Motor neuron (in vitro differentiated cells): ENCODE results near the gene TDRD12. TPM values are rescaled to one million over a fixed set of nuclear protein-coding genes. Genes with fewer than 3 reads are reported as not detected.
"Not testable (repeated sequence)": the region's sequence is repeated elsewhere in the genome, so short reads cannot be mapped to it uniquely, and the experiment has no call there.

Experiments used
- ATAC-seq, 8 experiments: fragments of 200-7000 bp; cut with Tn5 transposase; replicated peaks in 6 of 8; 2 replicates each; pipeline ENCODE4 v1.8.0; 2021; ENCODE audit warnings: mild to moderate bottlenecking in 8 of 8, moderate library complexity in 8 of 8
- H3K27ac ChIP-seq, 2 donors: fragments of 250-450 bp; sonication (Bioruptor Pico); 2 replicates each; pipeline ENCODE4 v1.9.0; 2021; ENCODE audit warnings: antibody characterized with exemption in 2 of 2, mild to moderate bottlenecking in 2 of 2, moderate library complexity in 1 of 2
- H3K4me1 ChIP-seq, 2 donors: fragments of 250-450 bp; sonication (Bioruptor Pico); replicated peaks in 1 of 2; 2 replicates each; pipeline ENCODE4 v1.6.1; 2021; ENCODE audit warnings: antibody characterized with exemption in 2 of 2, mild to moderate bottlenecking in 2 of 2, moderate library complexity in 1 of 2
- H3K4me3 ChIP-seq, 5 donors: fragments of 250-450 bp; sonication (Bioruptor Pico); 2 replicates each; pipeline ENCODE4 v1.9.0; 2021; ENCODE audit warnings: antibody characterized with exemption in 5 of 5, mild to moderate bottlenecking in 5 of 5, moderate library complexity in 4 of 5
- WGBS, 10 experiments: fragments of 450-650 bp; shearing (Covaris generic); methylation state at CpG; one replicate each; pipeline ENCODE4 v1.0.0; 2022; 5-methylcytosine and 5-hydroxymethylcytosine counted together
- in situ Hi-C, 9 experiments: fragments of 400-800 bp; cut with MboI; loops; one replicate each; pipeline ENCODE4 v1.15.0; 2021; ENCODE audit warnings: low sequenced_read_pairs in 9 of 9, low pct_unique_long_range_greater_than_20kb in 2 of 9; ENCODE audit not compliant: unreplicated experiment in 9 of 9
- total RNA-seq, 8 experiments: library from RNA; unstranded; fragments of 300-600 nt; gene quantifications; 2 replicates each; pipeline versions ENCODE4 v1.2.3 to v1.2.4, GENCODE V29; 2022

The TDRD12 gene
- total RNA-seq, 8 experiments from 2014 or later = 0.21 to 0.98 (median 0.50) TPM

DNA sequence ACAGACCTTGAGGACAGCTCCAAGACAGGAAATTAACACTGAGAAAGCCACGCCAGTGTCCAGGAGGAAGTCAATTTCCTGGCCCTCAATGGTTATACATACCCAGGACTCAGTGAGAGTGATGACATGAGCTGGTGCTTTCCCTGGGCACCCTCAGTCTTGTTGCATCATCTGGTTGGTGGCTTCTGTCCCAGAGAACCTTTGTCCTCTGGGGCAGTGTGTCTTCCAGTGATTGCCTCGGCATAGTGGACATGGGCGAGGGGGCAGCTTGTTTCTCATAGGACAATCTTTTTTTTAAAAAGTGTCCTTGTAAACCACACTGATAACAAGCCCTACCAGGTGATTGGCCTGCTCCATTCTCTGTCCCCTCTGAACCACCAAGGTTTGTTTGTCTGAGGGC is 22.8 kb upstream of the TDRD12 start:
- 80 to 100% methylated on average over 1 to 3 of the region's 3 CpGs; no CpG with 5 or more reads in 8 of the 10 experiments for WGBS, 10 experiments
- in situ Hi-C loops, ATAC-seq, H3K4me3 ChIP-seq, H3K27ac ChIP-seq: not testable (repeated sequence)
- peaks cover 15 to 24% of the 10 kb centered on the region in 2 donors for H3K4me1 ChIP-seq

DNA sequence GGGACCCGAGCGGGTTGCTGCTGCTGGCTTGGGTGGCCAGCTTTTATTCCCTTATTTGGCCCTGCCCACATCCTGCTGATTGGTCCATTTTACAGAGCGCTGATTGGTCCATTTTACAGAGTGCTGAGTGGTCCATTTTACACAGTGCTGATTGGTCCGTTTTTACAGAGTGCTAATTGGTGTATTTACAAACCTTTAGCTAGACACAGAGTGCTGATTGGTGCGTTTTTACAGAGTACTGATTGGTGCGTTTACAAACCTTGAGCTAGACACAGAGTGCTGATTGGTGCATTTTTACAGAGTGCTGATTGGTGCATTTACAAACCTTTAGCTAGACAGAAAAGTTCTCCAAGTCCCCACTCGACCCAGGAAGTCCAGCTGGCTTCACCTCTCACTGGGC is 19.4 kb upstream of the TDRD12 start:
- not testable (repeated sequence) for ATAC-seq
- 75 to 100% (median 100%) methylated on average over 1 to 5 of the region's 7 CpGs; no CpG with 5 or more reads in 3 of the 10 experiments for WGBS, 10 experiments

DNA sequence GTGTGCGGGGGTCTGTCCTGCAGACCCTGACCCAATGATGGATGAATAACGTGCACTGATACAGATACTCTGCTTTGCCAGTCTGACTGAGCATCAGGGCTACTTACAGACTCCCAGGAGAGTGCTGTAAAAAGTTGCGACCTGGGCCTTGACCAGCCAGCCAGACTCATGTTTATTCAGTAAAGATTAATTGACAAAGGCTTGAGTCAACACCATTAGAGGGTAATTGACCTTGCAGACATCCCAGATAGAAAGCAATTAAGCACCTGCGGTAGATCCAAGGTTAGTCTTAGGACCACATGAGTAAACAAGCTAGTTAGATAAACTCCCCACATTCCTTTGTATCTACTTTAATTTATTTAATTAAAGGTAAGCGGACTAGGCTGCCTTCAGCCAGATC is 17.6 kb upstream of the TDRD12 start:
- H3K27ac ChIP-seq = no peak overlapping the region
- ATAC-seq = peak in 3 of 8 experiments; percentile 23 to 52 (median 40)
- no peaks in the 10 kb centered on the region for H3K4me1 ChIP-seq
- WGBS, 10 experiments = 67 to 100% (median 89%) methylated on average over 1 to 4 of the region's 5 CpGs; no CpG with 5 or more reads in 1 of the 10 experiments
- no peak overlapping the region for H3K4me3 ChIP-seq
- in situ Hi-C loops = no loop called here

More for the DNA sequence above, 19.4 kb upstream of the TDRD12 start:
- H3K4me3 ChIP-seq, in situ Hi-C loops, H3K4me1 ChIP-seq, H3K27ac ChIP-seq: not testable (repeated sequence)

DNA sequence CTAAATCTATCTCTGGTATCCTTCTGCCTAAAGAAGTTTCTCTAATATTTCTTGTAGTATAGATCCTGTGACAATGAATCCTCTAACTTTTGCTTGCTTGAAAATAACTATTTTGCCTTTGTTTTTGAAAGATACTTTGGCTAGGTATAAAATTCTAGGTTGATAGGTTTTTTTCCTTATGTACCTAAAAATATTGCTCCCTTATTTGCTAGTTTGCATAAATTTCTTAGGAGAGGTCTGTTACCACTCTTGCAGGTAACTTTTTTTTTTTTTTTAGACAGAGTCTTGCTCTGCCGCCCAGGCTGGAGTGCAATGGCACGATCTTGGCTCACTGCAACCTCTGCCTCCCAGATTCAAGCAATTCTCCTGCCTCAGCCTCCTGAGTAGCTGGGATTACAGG is 15.6 kb upstream of the TDRD12 start:
- in situ Hi-C loops, H3K27ac ChIP-seq, H3K4me1 ChIP-seq, ATAC-seq, H3K4me3 ChIP-seq: not testable (repeated sequence)
- 100% methylated on average over 2 of the region's 2 CpGs; no CpG with 5 or more reads in 7 of the 10 experiments for WGBS, 10 experiments

DNA sequence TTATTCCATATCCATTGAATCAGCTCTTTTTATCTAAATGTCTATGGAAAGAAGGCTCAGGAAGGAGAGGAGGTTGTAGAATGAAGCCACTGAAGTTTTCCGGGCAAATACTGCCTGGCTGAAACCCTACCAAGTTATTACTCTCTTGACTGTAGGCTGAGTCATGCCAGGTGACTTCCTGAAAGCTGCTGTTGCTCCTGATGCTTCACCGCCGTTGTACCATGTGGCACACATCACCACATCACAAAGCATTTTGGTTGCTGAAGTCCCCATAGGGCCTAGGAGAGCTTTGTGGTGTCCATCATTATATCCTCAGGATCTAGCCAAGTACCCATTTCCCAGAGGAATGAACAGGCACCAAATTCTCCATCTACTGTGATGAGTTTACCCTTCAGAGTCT is 11.1 kb upstream of the TDRD12 start:
- H3K4me1 ChIP-seq = no peaks in the 10 kb centered on the region
- in situ Hi-C loops = no loop called here
- no peak overlapping the region for H3K27ac ChIP-seq
- 75 to 100% (median 100%) methylated on average over 1 to 3 of the region's 3 CpGs; no CpG with 5 or more reads in 5 of the 10 experiments for WGBS, 10 experiments
- ATAC-seq = no peak
- no peak overlapping the region for H3K4me3 ChIP-seq

DNA sequence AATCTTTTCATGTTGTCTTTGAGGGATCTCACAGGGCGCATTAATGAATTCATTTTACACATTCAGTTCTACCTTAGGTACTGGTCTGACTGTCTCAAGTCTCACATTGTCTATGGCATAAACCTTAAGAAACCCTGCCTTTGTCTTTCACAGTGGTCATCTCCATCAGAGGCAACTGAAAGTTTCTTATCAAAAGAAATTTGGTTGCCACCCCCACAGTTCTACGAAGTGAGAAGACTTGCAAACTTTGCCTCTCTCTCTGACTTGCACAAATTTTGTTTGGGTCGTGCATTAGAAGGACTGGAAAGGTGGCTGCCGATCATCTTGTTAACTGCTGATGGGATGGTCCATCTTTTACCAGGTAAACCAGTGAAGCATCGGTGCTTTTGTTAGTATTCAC is 10.5 kb upstream of the TDRD12 start:
- Histone ChIP-seq H3K4me3 (no peak overlapping the region), H3K27ac (no peak overlapping the region), H3K4me1 (no peaks in the 10 kb centered on the region)
- 84 to 100% (median 98%) methylated on average over 2 to 5 of the region's 5 CpGs; no CpG with 5 or more reads in 2 of the 10 experiments for WGBS, 10 experiments
- in situ Hi-C loops = no loop called here
- no peak for ATAC-seq

DNA sequence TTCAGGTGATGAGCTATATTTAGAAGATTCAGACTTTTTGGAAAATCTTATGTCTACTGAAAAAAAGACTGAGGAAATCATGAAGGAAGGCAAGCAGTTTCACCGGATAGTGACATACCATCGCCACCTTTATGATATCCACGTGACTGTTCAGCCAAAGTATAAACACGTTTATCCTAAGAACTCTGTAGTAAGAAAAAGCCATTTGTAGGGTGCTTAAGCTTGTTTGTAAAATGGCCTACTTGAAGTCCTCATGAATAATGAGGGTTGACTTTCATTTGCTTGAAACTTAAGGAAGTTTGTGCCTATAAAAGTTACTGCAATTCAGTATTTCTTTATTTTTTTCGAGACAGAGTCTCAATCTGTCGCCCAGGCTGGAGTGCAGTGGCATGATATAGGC is 7.8 kb upstream of the TDRD12 start:
- H3K4me3 ChIP-seq = no peak overlapping the region

DNA sequence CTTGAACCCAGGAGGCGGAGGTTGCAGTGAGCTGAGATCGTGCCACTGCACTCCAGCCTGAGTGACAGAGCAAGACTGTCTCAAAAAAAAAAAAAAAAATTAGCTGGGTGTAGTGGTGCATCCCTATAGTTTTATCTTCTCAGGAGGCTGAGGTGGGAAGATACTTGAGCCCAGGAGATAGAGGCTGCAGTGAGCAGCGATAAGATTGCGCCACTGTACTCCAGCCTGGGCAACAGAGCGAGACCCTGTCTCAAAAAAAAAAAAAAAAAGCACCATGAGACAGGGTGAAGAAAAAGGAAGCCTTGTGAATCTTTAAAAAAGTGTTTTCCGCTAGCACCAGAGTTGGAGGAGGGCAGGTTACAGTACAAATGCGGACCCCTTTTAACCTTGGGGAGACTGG is 3.4 kb upstream of the TDRD12 start:
- 80 to 100% (median 91%) methylated on average over 1 to 6 of the region's 7 CpGs; no CpG with 5 or more reads in 2 of the 10 experiments for WGBS, 10 experiments
- in situ Hi-C loops, H3K27ac ChIP-seq, ATAC-seq, H3K4me3 ChIP-seq, H3K4me1 ChIP-seq: not testable (repeated sequence)

More for the DNA sequence above, 7.8 kb upstream of the TDRD12 start:
- no peak for ATAC-seq
- in situ Hi-C loops = no loop called here
- Histone ChIP-seq H3K27ac (no peak overlapping the region), H3K4me1 (no peaks in the 10 kb centered on the region)
- WGBS, 10 experiments = 83 to 100% (median 92%) methylated on average over 2 to 6 of the region's 6 CpGs; no CpG with 5 or more reads in 1 of the 10 experiments

DNA sequence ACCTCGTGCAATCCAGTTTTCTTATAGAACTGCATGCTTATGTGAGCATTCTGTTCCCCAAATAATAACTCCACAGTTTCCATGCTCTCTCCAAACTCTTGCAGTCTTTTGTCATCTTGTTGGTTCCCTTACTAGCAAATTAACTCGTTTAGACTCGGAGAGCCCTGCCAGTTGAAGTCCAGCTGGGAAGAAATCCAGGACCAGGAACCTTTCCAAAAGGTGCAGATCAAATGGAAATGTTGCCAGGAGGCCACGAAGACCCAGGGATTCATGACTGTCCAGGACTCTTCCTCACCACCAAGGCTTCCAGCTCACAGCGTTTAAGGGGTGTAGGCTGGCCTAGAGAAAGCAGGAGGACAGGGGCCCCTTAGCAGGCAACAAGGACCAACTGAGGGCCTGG is 2.1 kb upstream of the TDRD12 start:
- Histone ChIP-seq H3K27ac (no peak overlapping the region), H3K4me1 (no peaks in the 10 kb centered on the region), H3K4me3 (no peak overlapping the region)
- no peak for ATAC-seq
- in situ Hi-C loops = no loop called here
- WGBS, 10 experiments = 84 to 100% (median 87%) methylated on average over 1 to 5 of the region's 5 CpGs; no CpG with 5 or more reads in 2 of the 10 experiments

DNA sequence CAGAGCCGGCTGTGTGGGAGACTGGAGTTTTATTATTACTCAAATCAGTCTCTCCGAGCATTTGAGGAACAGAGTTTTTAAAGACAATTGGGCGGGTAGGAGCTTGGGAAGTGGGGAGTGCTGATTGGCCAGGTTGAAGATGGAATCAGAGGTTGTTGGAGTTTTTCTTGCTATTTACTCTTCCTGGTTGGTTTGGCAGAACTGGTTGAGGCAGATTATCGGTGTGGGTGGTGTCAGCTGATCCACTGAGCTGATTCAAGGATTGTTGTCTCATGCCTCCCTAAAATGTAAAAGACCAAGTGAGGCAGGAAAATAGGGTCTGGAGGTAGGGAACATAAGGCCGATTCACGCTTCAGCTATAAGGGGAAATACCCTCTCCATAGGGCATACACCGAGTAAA is 1.3 kb upstream of the TDRD12 start:
- no peaks in the 10 kb centered on the region for H3K4me1 ChIP-seq
- H3K27ac ChIP-seq = no peak overlapping the region
- no peak overlapping the region for H3K4me3 ChIP-seq
- ATAC-seq = no peak
- in situ Hi-C loops = no loop called here
- WGBS, 10 experiments = 60 to 88% (median 80%) methylated on average over 1 to 7 of the region's 7 CpGs; no CpG with 5 or more reads in 1 of the 10 experiments

DNA sequence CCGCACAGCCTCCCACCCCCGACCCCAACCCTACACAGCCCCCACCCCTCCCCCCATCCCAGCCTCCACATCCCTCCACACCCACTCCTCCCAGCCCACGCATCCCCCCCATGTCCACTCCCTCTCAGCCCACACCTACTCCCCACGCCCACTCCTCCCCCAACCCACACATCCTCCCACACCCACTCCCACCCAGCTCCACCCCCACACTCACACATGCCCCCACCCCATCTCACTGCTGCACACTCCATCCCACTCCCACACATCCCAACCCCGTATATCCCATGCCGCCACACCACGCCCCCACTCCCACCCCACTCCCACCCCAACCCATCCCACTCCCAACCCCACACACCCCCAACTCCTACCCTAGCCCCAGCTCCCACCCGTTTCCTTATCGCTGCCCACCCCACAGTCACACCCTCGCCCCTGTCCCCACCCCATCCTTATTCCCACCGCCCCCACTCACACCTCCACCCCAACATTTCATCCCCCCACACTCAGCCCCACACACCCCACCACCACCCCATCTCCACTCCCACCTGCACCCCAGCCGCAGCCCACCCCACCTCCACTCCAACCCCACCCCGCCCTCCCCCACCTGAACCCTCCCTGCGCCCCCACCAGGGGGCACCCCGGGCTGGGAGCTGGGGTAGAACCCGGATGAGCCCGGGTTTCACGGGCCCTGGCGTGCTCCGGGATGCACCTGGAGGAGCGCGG is 809 bp downstream of the TDRD12 start:
- in situ Hi-C loops = no loop called here
- Histone ChIP-seq H3K4me1 (no peaks in the 10 kb centered on the region), H3K4me3 (no peak overlapping the region), H3K27ac (no peak overlapping the region)
- no peak for ATAC-seq
- WGBS, 10 experiments = no CpG with 5 or more reads among the region's 22 CpGs

DNA sequence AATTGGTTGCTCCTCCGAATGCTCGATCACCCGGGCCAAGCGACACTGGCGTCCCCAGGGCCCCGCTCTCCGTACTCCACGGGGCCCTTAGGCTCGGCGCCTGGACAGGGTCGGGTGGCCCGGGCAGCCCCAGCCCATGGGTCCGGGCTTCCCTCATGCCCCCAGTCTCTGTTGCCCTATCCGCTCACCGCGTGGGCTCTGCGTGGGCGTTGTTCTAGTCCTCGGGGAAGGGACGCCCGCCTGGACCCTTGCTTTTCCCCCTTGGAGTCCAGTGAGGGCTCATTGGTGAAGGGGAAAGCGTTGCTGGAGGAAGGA is 1.3 kb downstream of the TDRD12 start:
- in situ Hi-C loops = no loop called here
- Histone ChIP-seq H3K27ac (no peak overlapping the region), H3K4me3 (no peak overlapping the region), H3K4me1 (no peaks in the 10 kb centered on the region)
- no peak for ATAC-seq
- WGBS, 10 experiments = 96% methylated on average over 8 of the region's 22 CpGs; no CpG with 5 or more reads in 9 of the 10 experiments

DNA sequence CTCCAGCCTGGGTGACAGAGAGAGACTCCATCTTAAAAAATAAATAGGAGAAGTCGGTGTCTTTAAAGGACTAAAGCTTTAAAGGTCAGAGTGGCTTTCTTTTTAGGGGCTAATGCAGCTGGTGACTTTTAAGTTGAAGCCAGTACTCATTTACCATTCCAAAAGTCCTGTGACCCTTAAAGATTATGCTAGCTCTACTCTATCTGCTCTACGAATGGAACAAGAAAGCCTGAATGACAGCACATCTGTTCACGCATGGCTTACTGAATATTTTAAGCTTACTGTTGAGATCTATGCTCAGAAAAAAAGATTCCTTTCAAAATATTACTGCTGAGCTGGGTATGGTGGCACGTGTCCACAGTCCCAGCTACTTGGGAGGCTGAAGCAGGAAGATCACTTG is 16.4 kb downstream of the TDRD12 start:
- H3K4me1 ChIP-seq = no peaks in the 10 kb centered on the region
- in situ Hi-C loops = no loop called here
- H3K4me3 ChIP-seq = no peak overlapping the region
- no peak for ATAC-seq
- no peak overlapping the region for H3K27ac ChIP-seq
- WGBS, 10 experiments = 0 to 100% (median 53%) methylated on average over 1 to 4 of the region's 4 CpGs; no CpG with 5 or more reads in 2 of the 10 experiments

DNA sequence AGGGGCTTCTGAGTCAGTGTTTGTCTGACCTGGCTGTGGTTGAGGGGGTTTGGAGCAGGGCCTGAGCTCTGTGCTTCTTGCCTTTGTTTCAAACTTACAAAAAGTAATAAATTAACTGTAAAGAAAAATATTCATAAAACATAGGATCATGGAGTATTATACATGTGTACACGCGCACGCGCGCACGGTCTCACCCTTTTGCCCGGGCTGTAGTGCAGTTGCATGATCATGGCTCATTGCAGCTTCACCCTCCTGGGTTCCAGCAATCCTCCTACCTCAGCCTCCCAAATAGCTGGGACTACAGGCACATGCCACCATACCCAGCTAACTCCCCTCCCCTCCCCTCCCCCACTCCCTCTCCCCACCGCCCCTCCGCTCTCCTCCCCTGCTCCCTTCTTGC is 23.5 kb downstream of the TDRD12 start:
- Histone ChIP-seq H3K27ac (no peak overlapping the region), H3K4me3 (no peak overlapping the region), H3K4me1 (peaks cover 14 to 16% of the 10 kb centered on the region in 2 donors)
- ATAC-seq = no peak
- in situ Hi-C loops = no loop called here
- 80 to 100% (median 90%) methylated on average over 1 to 7 of the region's 9 CpGs; no CpG with 5 or more reads in 7 of the 10 experiments for WGBS, 10 experiments
